Right renal cortex interstitium (tissue), 3 donors: Measurements from ENCODE around the gene NOS3. TPM values are rescaled to one million over a fixed set of nuclear protein-coding genes. Genes with fewer than 3 reads are reported as not detected.

Experiments used
- DNase-seq, 3 donors: peaks; one replicate each; pipeline ENCODE4 v3.0.0-alpha.2; 2013; ENCODE audit warnings: low read depth in 3 of 3, low spot score in 2 of 3
- polyA plus RNA-seq, 3 donors: library from polyadenylated mRNA; unstranded; fragments of 120-200 nt; gene quantifications; one replicate each; pipeline ENCODE4 v1.2.1, GENCODE V29; 2013; ENCODE audit not compliant: insufficient read length in 3 of 3

The NOS3 gene
- polyA plus RNA-seq, 3 donors: 6.8 to 7.6 (median 7.0) TPM

DNA sequence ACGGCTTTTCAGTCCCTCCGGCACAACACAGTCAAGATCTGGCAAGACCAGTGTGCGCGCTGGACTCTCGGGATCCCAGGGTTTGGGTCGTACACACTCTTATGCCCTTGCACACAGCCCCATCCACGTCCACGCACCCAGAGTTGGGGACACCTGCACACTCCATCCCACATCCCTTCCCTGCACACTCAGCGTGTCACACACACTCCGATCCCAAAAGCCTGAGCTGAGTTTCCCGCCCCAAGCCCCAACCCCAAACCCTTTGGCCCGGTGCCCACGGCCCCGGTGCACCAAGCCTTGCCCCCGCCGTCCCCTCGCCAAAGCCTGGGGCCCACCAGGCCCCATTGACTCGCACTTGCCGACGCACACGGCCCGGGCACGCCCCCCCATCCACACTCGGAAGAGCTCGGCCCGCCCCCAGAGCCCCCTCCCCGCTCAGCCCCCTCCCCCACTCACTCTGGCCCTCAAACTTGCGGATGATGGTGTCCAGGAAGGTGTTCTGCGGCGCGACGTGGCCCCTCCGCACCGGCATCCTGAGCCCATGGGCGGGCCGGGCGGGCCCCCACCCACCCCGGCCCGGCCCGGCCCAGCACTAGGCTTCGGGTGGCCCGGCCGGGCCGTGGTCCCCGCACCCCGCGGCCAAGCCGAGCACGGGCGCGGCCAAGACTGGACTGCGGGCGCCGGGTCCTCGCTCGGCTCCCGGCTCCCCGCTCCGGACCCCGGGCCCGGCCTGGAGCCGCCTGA is 13.3 kb upstream of the NOS3 start:
- no peak for DNase-seq

DNA sequence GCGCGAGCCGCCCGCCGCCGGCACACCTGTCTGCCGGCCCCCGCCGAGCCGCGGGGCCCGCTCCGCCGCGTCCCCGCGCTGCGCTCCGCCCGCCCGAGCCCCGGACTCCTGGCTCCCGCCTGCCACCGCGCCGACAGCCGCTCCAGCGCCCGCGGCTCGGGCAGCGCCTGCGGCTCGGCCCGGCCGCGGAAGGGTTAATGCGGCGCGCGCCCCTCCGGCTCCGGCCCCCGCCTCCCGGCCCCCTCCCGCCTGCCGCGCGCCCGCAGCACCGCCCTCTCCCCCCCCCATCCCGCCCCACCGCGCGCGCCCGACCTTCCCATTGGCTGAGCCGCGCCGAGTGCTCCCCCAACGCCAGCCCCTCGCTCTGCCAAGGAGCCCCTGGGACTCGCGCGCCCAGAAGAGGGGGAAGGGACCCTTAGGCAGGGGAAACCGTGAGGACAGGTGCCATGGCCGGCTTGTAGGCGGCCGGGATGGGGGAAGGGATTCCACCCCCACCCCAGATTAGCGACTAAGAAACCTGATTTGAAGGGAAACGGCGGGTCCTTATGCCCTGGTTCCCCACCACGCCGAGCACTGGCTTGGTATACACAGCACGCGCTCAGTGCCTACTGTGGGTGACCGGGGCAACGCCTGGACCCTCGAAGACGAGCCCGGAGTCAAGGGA is 12.6 kb upstream of the NOS3 start, which contains the start of gene KCNH2:
KCNH2 (minus strand) TSS at position 196 of the 664 bp plus-strand sequence. CDS start 408 bp downstream, outside the sequence.
- DNase-seq: no peak

DNA sequence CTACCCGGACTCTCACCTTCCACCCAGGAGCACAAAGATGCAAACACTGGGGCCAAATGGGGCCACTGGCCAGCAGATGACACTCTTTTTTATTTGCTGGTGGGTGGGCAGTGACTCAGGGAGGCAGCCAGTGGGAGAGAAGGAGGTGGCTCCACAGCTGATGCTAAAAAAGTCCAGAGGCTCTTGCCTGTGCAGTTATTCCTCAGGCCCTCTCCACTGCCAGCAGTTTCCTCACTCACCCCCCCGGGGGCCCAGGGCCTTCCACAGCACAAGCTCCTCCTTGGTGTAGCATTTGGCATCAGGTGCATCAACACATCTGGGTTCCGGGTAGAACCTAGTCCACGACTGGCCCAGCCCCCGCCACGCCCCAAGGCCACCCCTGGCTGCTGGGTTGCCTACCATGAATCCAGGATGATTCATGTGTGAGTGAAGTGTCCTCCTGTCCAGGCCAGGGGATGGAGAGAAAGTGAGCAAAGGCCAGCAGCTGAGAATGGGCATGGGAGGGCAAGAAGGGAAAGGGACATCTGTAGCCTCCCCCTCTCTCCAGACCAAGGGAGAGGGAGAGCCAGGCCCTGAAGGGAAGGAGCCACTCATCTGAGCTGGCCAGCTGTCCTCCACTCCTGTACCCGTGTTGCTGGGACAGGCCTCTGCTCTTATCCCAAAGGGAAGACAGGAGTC is 11.0 kb upstream of the NOS3 start:
- no peak for DNase-seq

DNA sequence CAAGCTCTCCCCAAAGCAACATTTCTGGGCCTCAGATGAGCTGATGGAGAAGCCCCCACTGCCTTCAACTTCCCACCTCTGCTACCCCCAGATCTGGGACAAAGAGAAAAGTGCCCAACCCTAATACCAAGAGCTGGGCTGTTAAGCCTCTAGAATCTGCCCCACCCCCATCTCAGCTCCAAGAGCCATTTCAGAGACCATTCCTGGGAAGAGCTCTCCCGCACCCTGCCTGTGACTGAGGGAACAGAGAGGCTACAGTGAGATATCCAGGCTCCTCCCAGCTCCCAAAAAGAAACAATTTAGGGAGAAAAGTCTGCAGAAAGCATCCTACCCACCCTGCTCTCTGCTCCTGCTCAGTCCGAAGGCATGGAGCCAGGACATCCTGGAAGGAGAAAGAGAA is 10.2 kb upstream of the NOS3 start:
- no peak for DNase-seq

- DNase-seq: no peak
Measured at GRCh38 chr7:150981644-150982043, 9.2 kb upstream of the NOS3 start.

GRCh38 chr7:150982351-150982750 is 8.5 kb upstream of the NOS3 start:
- no peak for DNase-seq

- DNase-seq: no peak
Measured at GRCh38 chr7:150983893-150984368, 6.9 kb upstream of the NOS3 start.

DNA sequence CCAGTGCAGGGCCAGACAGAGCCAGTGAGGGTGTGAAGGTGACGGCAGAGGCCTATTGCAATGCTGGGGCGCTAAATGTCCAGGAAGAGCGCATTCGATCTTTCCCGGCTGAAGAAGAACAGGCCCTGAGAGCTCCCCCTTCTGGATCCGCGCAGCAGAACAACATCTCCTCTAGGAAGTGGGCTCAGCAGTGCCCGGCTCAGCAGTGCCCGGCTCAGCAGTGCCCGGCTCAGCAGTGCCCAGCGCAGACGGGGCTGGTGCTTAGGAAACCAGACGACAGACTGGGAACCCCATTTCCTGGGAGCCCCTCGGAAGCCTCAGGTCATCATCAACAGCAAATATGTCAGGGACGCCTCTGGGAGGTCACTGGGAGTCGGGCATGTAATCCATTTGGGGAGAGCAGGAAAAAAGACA is 4.7 kb upstream of the NOS3 start:
- no peak for DNase-seq

DNA sequence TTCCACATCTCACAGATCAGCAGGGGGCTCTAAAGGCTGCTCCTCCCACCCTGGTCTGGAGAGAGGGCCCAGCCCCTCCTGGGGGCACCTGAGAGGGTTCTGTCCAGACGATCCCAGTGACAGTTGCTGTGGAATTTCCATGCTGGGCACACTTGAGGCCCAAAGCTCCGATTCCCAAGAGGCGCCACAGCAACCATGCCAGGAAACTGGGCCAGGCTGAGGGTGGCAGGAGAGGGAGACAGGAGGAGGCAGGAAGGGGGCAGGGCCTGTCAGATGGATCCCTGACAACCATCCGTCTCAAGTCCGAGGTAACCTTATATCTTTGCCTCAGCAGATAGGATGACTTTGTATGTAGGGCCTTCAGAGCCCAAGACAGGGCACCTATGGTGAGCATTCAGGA is 4.3 kb upstream of the NOS3 start:
- DNase-seq: no peak

DNA sequence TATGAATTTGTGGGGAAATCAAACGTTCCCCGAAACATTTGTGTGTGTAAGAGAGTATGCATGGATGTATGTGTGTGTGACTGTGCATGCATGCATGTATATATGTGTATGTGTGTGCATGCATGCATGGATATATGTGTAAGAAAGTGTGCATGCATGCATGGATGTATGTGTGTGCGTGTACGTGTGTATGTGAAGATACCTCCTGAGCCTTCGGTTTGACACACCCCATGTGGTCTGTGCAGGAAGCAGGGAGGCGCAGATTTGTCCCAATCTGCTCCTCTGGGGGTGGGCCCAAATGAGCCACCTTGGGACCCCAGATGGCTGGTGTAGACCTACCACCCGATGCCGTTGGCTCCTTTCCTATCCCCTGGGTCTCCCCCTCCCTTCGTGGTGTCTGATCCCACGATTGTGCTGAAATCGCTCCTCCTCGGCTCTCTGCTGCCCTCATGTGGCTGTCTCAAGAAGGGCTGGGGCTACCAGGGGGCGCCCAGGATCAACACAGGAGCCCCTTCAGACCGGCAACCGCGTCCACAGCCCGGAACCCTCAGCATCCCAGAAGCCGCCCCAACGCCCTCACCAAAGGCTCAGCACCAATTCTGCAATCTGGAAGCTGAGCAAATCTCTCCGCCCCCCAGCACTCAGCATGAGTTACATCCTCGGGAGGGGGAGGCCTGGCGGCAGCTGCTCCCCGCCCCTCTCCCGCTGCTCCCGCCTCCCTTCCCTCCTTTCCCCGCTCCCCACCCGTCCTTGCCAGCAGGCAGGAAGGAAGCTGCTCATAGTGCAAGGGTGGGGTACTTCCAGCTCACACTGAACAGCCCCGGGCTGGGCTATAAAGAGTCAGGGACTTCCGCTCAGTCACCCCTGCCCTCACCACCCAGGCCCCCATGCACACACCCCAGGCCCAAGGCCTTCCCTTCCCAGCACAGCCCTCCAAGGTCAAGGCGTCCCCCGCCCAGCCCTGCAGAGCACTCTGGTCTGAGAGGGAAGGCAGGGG is 2.3 kb upstream of the NOS3 start:
- DNase-seq: no peak

- DNase-seq: no peak
Measured at GRCh38 chr7:150989456-150989855, 1.4 kb upstream of the NOS3 start.

DNA sequence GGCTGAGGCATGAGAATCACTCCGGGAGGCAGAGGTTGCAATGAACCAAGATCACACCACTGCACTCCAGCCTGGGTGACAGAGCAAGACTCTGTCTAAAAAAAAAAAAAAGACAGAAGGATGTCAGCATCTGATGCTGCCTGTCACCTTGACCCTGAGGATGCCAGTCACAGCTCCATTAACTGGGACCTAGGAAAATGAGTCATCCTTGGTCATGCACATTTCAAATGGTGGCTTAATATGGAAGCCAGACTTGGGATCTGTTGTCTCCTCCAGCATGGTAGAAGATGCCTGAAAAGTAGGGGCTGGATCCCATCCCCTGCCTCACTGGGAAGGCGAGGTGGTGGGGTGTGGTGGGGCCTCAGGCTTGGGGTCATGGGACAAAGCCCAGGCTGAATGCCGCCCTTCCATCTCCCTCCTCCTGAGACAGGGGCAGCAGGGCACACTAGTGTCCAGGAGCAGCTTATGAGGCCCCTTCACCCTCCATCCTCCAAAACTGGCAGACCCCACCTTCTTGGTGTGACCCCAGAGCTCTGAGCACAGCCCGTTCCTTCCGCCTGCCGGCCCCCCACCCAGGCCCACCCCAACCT is 1.3 kb downstream of the NOS3 start:
- DNase-seq: no peak

DNA sequence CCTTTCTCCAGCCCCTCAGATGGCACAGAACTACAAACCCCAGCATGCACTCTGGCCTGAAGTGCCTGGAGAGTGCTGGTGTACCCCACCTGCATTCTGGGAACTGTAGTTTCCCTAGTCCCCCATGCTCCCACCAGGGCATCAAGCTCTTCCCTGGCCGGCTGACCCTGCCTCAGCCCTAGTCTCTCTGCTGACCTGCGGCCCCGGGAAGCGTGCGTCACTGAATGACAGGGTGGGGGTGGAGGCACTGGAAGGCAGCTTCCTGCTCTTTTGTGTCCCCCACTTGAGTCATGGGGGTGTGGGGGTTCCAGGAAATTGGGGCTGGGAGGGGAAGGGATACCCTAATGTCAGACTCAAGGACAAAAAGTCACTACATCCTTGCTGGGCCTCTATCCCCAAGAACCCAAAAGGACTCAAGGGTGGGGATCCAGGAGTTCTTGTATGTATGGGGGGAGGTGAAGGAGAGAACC is 2.1 kb downstream of the NOS3 start:
- DNase-seq: no peak

- DNase-seq: no peak
Measured at GRCh38 chr7:150993511-150993910, 2.7 kb downstream of the NOS3 start.

- DNase-seq: no peak
Measured at GRCh38 chr7:150994141-150994837, 3.5 kb downstream of the NOS3 start.

DNA sequence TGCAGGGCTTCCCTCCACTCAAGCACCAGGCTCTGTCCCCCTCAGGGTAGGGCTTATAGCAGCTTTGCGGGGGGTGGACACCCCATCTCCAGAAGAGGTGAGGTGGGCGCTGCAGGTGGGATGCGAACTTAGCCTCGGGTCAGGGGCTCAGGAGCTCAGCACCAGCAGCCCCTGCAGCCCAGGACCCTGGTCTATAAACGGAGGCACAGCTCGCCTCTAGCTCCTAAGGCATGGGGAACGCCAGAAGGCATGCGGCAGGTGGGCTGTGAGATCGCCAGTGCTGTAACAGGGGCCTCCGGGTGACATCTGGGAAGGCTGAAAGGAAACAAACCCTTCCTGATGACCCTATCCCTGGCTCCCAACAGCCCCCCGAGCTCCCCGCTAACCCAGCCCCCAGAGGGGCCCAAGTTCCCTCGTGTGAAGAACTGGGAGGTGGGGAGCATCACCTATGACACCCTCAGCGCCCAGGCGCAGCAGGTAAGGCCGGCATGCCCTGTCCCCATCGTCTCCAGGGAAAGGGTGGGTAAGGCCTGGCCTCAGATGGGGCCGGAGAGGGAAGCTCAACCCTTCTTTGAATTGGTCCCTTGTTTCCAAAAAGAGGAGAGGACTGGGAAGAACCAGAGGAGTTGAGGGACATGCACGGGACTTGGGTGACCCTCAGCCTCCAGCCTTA is 4.2 kb downstream of the NOS3 start:
- no peak for DNase-seq

- no peak for DNase-seq
Measured at GRCh38 chr7:150996376-150997074, 5.7 kb downstream of the NOS3 start.

GRCh38 chr7:150997075-150997511 is 6.3 kb downstream of the NOS3 start:
- DNase-seq: no peak
